ENCODE results near the gene MORC1.

- TF ChIP-seq CTCF (IDR thresholded peaks at IDR 0.05; ENCODE audit: poor library complexity, severe bottlenecking) (no peak), MXI1 (conservative IDR thresholded peaks at IDR 0.05; ENCODE audit: poor library complexity, severe bottlenecking) (no peak), SMC3 (conservative IDR thresholded peaks at IDR 0.05; ENCODE audit: poor library complexity) (no peak), EP300 (conservative IDR thresholded peaks at IDR 0.05; ENCODE audit: poor library complexity, severe bottlenecking) (no peak)
- TF ChIP-seq, protein P1, sequence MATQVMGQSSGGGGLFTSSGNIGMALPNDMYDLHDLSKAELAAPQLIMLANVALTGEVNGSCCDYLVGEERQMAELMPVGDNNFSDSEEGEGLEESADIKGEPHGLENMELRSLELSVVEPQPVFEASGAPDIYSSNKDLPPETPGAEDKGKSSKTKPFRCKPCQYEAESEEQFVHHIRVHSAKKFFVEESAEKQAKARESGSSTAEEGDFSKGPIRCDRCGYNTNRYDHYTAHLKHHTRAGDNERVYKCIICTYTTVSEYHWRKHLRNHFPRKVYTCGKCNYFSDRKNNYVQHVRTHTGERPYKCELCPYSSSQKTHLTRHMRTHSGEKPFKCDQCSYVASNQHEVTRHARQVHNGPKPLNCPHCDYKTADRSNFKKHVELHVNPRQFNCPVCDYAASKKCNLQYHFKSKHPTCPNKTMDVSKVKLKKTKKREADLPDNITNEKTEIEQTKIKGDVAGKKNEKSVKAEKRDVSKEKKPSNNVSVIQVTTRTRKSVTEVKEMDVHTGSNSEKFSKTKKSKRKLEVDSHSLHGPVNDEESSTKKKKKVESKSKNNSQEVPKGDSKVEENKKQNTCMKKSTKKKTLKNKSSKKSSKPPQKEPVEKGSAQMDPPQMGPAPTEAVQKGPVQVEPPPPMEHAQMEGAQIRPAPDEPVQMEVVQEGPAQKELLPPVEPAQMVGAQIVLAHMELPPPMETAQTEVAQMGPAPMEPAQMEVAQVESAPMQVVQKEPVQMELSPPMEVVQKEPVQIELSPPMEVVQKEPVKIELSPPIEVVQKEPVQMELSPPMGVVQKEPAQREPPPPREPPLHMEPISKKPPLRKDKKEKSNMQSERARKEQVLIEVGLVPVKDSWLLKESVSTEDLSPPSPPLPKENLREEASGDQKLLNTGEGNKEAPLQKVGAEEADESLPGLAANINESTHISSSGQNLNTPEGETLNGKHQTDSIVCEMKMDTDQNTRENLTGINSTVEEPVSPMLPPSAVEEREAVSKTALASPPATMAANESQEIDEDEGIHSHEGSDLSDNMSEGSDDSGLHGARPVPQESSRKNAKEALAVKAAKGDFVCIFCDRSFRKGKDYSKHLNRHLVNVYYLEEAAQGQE (IDR thresholded peaks at IDR 0.05; ENCODE audit: borderline replicate concordance) = no peak
Observed at GRCh38 chr3:109137761-109138160, 19.8 kb upstream of the MORC1 start.
